ENCODE results near the gene TRPM5. TPM values are rescaled to one million over a fixed set of nuclear protein-coding genes. Genes with fewer than 3 reads are reported as not detected.
A peak's percentile ranks its signal among the peaks of the same experiment; 100 is the strongest.

TRPM5 gene
- total RNA-seq, 2 experiments from 2014 or later, result not detected

- H3K27me3 Mint-ChIP-seq, result no peaks in the 10 kb centered on the region
- H3K27ac Mint-ChIP-seq, result no peak overlapping the region
- DNase-seq, result no peak
- no peaks in the 10 kb centered on the region for H3K9me3 Mint-ChIP-seq (ENCODE audit: low read depth)
- CTCF ChIA-PET, result interaction anchor here (1.3 to 12.4 kb wide), 3 partner anchors 108 to 230 kb away, joined by 3 to 432 read pairs (median 82); partner anchors contain the start of genes C11orf21 and TSPAN32
- H3K36me3 Mint-ChIP-seq, result no peaks in the 10 kb centered on the region
- no peak overlapping the region for H3K4me3 Mint-ChIP-seq
- no peak for ATAC-seq
- H3K4me1 Mint-ChIP-seq, result no peaks in the 10 kb centered on the region
These were observed 19.4 kb downstream of the TRPM5 start for GRCh38 chr11:2424811-2425495.

DNA sequence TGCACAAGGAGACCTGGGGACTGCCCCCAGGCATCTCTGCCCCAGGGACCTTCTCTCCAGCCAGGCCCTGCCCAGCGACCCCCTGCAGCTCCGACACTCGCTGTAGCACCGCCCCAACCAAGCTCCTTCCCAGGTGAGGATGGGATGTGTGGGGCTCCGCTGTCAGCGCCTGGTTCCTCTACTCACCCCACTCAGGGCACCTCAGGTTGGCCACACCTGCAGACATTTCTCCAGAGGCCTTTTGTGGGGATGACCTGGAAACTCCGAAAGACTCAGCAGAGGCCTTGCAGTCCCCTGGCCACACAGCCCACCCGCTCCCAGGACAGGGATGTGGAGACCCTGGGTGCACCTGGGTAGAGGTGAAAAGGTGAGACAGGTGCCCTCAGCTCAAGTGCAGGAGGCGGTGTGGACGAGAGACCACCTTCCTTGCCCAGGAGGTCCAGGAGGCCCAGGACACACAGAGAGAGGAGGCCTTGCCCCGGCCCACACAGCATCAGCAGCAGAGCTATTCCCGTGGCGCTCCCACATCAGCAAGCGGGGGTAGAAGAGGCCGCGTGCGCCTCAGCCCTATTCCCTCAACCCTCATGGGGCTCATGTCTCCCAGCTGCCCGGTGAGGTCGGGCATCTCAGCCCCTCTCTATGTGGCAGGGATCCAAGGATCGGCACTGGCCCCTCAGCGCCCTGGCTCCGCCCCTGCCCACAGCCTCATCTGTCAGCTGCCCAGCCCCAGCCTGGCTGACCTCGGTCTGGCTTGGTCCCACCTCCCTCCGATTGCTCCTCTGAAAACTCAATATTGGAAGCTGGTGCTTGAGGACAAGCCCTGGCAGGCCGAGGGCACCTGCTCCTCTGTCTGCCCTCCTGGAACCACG is 20.9 kb downstream of the TRPM5 start:
- Mint-ChIP-seq H3K27me3 (no peaks in the 10 kb centered on the region), H3K4me3 (no peak overlapping the region), H3K27ac (no peak overlapping the region), H3K9me3 (ENCODE audit: low read depth) (no peaks in the 10 kb centered on the region), H3K36me3 (no peaks in the 10 kb centered on the region), H3K4me1 (no peaks in the 10 kb centered on the region)
- ATAC-seq (no peak), DNase-seq (no peak)
- CTCF ChIA-PET, result interaction anchor here (0.8 to 12.4 kb wide), 6 partner anchors 19 to 272 kb away, joined by 3 to 432 read pairs (median 4); partner anchors contain the start of genes C11orf21, TSPAN32 and TSSC4

DNA sequence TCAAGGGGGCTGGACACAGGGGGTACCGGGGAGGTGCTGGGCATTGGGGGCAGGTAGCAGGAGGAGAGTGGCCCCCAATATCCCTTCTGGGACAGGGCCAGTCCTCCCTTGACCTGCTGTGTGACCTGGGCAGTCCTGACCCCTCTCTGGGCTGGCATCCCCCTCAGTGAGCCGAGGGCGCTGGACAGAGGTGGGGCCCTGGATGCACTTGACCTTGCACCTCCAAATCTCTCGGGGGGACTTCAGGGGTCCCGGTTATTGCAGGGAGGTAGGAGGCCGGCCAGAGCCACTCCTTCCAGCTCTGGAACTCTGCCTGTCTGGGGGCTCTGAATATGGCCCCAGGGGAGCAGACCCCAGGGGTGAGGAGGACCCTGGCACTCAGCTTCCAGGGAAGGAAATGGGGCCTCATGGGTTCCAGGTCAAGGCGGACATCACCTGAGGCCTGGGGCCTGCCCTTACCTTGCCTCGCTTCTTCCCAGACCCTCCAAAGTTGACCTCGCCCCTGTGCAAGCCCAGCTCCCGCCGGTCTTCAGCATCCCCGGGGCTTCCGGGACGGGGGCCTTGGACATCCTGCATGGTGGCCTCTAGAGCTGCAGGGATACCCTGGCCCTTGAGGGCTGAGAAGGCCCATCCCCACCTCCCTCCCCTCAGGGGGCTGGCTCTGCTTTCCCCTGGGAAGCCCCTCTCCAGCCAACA is 21.7 kb downstream of the TRPM5 start:
- ATAC-seq, result no peak
- no peaks in the 10 kb centered on the region for H3K9me3 Mint-ChIP-seq (ENCODE audit: low read depth)
- no peak overlapping the region for H3K27ac Mint-ChIP-seq
- no peaks in the 10 kb centered on the region for H3K4me1 Mint-ChIP-seq
- H3K27me3 Mint-ChIP-seq, result no peaks in the 10 kb centered on the region
- H3K36me3 Mint-ChIP-seq, result no peaks in the 10 kb centered on the region
- CTCF ChIA-PET, result interaction anchor here (1.5 to 12.4 kb wide), 5 partner anchors 22 to 255 kb away, joined by 5 to 432 read pairs (median 18); partner anchors contain the start of genes C11orf21, TSPAN32 and TSSC4
- no peak for DNase-seq
- no peak overlapping the region for H3K4me3 Mint-ChIP-seq

GRCh38 chr11:2421996-2422395 is 22.3 kb downstream of the TRPM5 start:
- Mint-ChIP-seq H3K36me3 (no peaks in the 10 kb centered on the region), H3K27ac (no peak overlapping the region), H3K9me3 (ENCODE audit: low read depth) (no peaks in the 10 kb centered on the region), H3K4me1 (no peaks in the 10 kb centered on the region), H3K4me3 (no peak overlapping the region), H3K27me3 (no peaks in the 10 kb centered on the region)
- ATAC-seq (no peak), DNase-seq (no peak)
- CTCF ChIA-PET, result interaction anchor here (1.1 to 12.4 kb wide), 14 partner anchors 10 to 470 kb away, joined by 3 to 432 read pairs (median 15); partner anchors contain the start of genes C11orf21, CD81, TSPAN32 and TSSC4

DNA sequence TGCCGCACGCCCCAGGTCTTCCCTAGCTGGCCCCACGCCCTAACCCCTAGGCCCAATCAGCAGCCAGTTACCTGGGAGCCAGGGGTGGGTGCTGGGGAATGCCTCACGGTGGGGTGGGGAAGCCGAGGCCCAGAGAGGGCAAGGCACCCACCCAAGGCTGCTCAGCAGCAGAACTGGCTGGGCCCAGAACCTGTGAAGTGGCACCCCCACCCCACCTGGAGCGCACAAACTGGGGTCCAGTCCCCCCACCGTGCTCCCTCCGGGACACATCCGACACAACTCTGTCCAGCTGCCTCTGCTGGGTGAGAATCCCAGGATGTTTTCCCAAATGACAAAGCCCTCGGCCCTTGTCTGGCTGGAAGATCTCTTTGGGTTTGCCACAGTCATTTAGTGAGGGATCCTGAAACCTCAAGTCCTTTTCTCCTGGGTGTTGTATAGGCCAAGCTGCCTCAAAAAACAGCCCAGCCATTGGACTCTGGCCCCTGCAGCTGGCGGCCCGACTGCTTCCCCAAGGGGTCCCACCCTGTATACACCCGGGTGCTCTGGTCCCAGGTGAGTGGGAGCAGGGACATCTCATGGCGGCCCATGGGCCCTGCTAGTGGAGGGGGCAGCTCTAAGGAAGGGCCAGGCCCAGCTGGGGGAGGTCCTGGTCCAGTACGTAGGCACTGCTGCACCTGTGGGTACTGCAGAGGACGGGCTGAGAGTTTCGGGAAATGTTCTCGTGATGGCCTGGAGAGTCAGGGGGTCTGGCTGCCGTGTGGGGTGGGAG is 22.9 kb downstream of the TRPM5 start:
- DNase-seq (no peak), ATAC-seq (no peak)
- Mint-ChIP-seq H3K27ac (no peak overlapping the region), H3K36me3 (no peaks in the 10 kb centered on the region), H3K4me3 (no peak overlapping the region), H3K4me1 (no peaks in the 10 kb centered on the region), H3K9me3 (ENCODE audit: low read depth) (no peaks in the 10 kb centered on the region), H3K27me3 (no peaks in the 10 kb centered on the region)
- CTCF ChIA-PET, result interaction anchor here (0.6 to 12.4 kb wide), 43 partner anchors 10 to 509 kb away, joined by 3 to 432 read pairs (median 5); partner anchors contain the start of genes C11orf21, CD81, TSPAN32 and TSSC4

DNA sequence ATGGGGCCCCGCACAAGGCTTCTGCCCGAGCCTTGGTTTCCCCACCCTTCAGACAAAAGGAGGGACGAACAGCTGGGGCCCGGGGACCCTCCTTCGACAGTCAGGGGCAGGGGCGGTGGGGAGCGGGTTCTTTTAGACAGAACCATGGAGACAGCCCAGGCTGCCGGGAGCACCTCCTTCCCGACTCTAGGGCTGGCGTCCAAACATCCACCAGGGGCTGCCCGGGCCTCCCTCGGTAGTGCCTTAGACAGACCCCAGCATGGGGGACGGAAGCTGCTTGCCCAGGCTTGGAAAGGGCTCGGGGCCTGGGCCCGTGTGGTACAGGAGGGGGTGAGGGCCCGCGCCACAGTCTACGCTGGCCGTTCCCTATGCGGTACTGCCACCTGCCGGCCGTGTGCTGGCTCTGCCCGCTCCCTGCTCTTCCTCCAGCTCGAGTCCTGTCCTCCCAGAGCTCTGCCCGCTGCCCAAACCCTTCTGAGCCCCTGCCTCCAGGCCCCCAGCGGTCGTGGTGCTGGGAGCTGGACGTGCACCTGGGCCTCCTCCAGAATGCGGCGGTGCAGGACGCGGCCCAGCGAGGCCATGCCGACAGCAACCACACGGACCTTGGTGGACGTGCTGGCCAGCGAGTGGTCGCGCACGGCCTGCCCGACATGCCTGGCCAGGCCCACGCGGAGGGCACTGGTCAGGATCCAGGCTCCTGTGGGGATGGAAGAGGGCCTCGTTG is 23.6 kb downstream of the TRPM5 start:
- Mint-ChIP-seq H3K4me1 (no peaks in the 10 kb centered on the region), H3K27me3 (no peaks in the 10 kb centered on the region), H3K27ac (no peak overlapping the region), H3K4me3 (no peak overlapping the region), H3K9me3 (ENCODE audit: low read depth) (no peaks in the 10 kb centered on the region), H3K36me3 (no peaks in the 10 kb centered on the region)
- CTCF ChIA-PET, result interaction anchor here (0.6 to 12.4 kb wide), 49 partner anchors 11 to 510 kb away, joined by 3 to 432 read pairs (median 5); partner anchors contain the start of genes C11orf21, CD81, TSPAN32 and TSSC4
- ATAC-seq (peak; percentile 93), DNase-seq (peak; percentile 75)

- CTCF ChIA-PET, result interaction anchor here (0.7 to 12.4 kb wide), 40 partner anchors 12 to 476 kb away, joined by 3 to 432 read pairs (median 5); partner anchors contain the start of genes C11orf21, CD81, TSPAN32 and TSSC4
- Mint-ChIP-seq H3K4me1 (no peaks in the 10 kb centered on the region), H3K4me3 (no peak overlapping the region), H3K27me3 (no peaks in the 10 kb centered on the region), H3K9me3 (ENCODE audit: low read depth) (no peaks in the 10 kb centered on the region), H3K27ac (no peak overlapping the region), H3K36me3 (no peaks in the 10 kb centered on the region)
- ATAC-seq, result peak; percentile 54
- DNase-seq, result peak; percentile 74
These were observed 24.4 kb downstream of the TRPM5 start for GRCh38 chr11:2419638-2420501.

DNA sequence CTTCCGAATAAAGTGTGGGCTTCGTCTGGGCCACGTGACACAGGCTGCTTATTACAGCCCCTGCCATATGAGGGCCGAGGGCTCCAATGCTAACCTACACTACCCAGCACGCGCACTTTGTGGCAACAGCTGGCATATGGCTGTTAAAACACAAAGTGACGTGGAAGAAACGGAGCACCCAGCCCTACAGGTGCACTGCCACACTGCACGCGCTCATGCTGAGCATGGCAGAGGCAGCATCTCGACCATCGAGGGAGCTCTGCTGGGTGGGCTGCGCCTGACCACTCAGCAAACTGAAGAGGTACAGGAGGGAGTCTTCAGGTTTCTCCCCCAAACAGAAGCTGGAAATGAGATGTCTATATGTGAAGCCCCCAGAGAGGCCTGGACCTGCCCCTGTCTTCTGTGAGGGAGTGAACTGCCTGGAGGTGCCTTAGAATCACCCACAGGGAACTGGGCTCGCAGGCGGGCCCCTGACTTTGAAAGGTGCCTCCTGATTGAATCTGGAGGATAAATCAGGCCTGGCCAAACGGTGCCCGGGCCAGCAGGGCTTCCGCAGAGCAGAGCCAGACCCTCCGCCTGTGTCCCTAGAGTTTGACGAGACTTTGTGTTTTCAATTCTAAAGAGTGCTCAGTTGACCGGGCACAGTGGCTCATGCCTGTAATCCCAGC is 25.5 kb downstream of the TRPM5 start:
- no peaks in the 10 kb centered on the region for H3K36me3 Mint-ChIP-seq
- ATAC-seq, result no peak
- no peaks in the 10 kb centered on the region for H3K9me3 Mint-ChIP-seq (ENCODE audit: low read depth)
- no peaks in the 10 kb centered on the region for H3K27me3 Mint-ChIP-seq
- no peak overlapping the region for H3K4me3 Mint-ChIP-seq
- CTCF ChIA-PET, result interaction anchor here (1.0 to 12.4 kb wide), 23 partner anchors 9 to 473 kb away, joined by 3 to 432 read pairs (median 14); partner anchors contain the start of genes C11orf21, CD81, TSPAN32 and TSSC4
- H3K4me1 Mint-ChIP-seq, result no peaks in the 10 kb centered on the region
- no peak overlapping the region for H3K27ac Mint-ChIP-seq
- no peak for DNase-seq

DNA sequence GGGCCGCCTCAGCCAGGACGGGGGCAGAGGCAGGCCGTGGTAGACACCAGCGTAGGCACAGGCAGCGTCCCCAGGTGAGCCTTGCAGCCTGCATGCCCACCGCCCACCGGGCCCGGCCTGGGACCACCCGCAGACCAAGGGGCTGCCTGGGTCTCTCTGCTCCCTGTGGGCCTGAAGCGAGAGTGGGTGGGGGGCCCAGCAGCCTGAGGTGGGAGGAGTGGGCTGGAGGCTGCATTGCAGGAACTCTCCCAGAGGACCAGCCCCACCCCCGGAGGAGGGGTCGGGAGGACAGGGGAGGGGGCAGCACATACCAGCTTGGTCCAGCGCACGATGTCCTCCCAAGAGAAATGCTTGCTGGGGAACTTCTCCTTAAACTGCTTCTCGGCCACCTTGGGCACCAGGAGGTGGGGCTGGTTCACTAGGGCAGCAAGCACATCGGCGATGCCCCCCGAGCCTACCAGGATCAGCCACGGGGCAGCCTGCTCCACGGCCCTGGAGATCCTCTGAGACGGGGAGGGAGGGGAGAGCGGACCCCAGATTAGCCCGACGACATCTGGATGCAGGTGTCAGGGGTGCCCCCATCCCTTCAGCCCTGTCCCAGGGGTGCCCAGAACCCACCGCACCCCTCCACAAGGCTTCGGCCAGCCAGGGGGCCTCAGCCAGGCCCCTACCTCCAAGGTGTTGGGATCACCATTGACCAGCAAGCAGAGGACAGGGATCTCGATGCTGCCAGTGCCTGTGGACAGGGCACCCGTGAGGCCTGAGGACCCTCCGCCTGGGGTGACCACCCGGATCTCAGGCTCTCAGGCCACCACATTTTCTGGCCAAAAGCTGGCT is 26.2 kb downstream of the TRPM5 start:
- Mint-ChIP-seq H3K36me3 (no peaks in the 10 kb centered on the region), H3K4me1 (no peaks in the 10 kb centered on the region), H3K4me3 (no peak overlapping the region), H3K9me3 (ENCODE audit: low read depth) (no peaks in the 10 kb centered on the region), H3K27ac (no peak overlapping the region), H3K27me3 (no peaks in the 10 kb centered on the region)
- ATAC-seq (no peak), DNase-seq (no peak)
- CTCF ChIA-PET, result interaction anchor here (1.1 to 12.4 kb wide), 9 partner anchors 10 to 474 kb away, joined by 3 to 432 read pairs (median 39); partner anchors contain the start of genes C11orf21, CD81, TSPAN32 and TSSC4

DNA sequence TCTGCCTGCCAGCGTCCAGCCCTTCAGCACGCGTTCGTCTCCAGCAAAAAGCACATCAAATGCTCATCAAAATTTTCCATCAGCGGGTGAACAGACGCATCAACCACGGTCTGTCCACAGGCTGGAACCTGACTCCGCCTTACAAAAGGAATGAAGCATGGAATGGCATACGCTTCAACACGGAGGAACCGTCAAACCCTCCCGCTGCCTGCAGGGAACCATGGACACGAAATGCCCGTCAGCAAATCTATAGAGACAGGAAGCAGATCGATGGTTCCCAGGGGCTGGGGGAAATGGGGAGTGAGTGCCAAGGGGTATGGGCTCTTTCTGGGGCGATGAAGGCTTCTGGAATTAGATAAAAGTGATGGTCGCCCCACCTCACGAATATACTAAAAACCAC is 27.5 kb downstream of the TRPM5 start:
- no peaks in the 10 kb centered on the region for H3K4me1 Mint-ChIP-seq
- H3K27ac Mint-ChIP-seq, result no peak overlapping the region
- CTCF ChIA-PET, result interaction anchor here (0.6 to 12.4 kb wide), 6 partner anchors 17 to 588 kb away, joined by 3 to 432 read pairs (median 22); partner anchors contain the start of genes C11orf21, TSPAN32 and TSSC4
- DNase-seq, result no peak
- no peaks in the 10 kb centered on the region for H3K36me3 Mint-ChIP-seq
- H3K27me3 Mint-ChIP-seq, result no peaks in the 10 kb centered on the region
- H3K4me3 Mint-ChIP-seq, result no peak overlapping the region
- no peak for ATAC-seq
- no peaks in the 10 kb centered on the region for H3K9me3 Mint-ChIP-seq (ENCODE audit: low read depth)

All from activated CD8-positive, alpha-beta memory T cell treated with anti-CD3 and anti-CD28 coated beads, Interleukin-2, amount 10 ng/mL, durations not matched to agents 7 days and 5 days (primary cell).